ENCODE results near the gene PRPSAP2. TPM values are rescaled to one million over a fixed set of nuclear protein-coding genes. Genes with fewer than 3 reads are reported as not detected.

Gene PRPSAP2
- total and polyA plus RNA-seq, 2 of the 8 experiments (the other 6 are each of a cell fraction or from before 2014, with no cell fraction given): 28.7 to 50.5 TPM

GRCh38 chr17:18963126-18964017 is 105.4 kb downstream of the PRPSAP2 start (continued):
- no peak for TF ChIP-seq CHD7 (IDR thresholded peaks at IDR 0.05; ENCODE audit: insufficient replicate concordance, low read length)
- TF ChIP-seq RXRA (IDR thresholded peaks at IDR 0.05; ENCODE audit: insufficient read depth, low read depth, low read length): no peak
- TF ChIP-seq MAX (IDR thresholded peaks at IDR 0.05): no peak
- no peak for TF ChIP-seq CBX8 (IDR thresholded peaks at IDR 0.05; ENCODE audit: borderline replicate concordance, low read depth, low read length)
- no peak for TF ChIP-seq HDAC2 (IDR thresholded peaks at IDR 0.05; ENCODE audit: borderline replicate concordance in 1 of 2, low read depth in 2 of 2, low read length in 2 of 2)
- TF ChIP-seq POLR2AphosphoS5 (IDR thresholded peaks at IDR 0.05; ENCODE audit: low read depth, low read length): no peak
- no peak for TF ChIP-seq ASH2L (IDR thresholded peaks at IDR 0.05; ENCODE audit: low read length)
- TF ChIP-seq POLR2A (IDR thresholded peaks at IDR 0.05; ENCODE audit: control extremely low read depth in 1 of 2, low read depth in 2 of 2, low read length in 2 of 2): no peak
- no peak for TF ChIP-seq TCF12 (IDR thresholded peaks at IDR 0.05; ENCODE audit: low read depth, low read length)

All from H1 (cell line).